Kidney tubule cell (primary cell): Measurements from ENCODE around the gene TMEM119.
A peak's percentile ranks its signal among the peaks of the same experiment; 100 is the strongest.
"Not testable (repeated sequence)": the region's sequence is repeated elsewhere in the genome, so short reads cannot be mapped to it uniquely, and the experiment has no call there.

Source experiments
- DNase-seq: peaks from one replicate; pipeline ENCODE4 v3.0.0-alpha.2; 2018; ENCODE audit warnings: low spot score

Gene TMEM119

GRCh38 chr12:108634341-108634751, 36.5 kb upstream of the TMEM119 start:
- DNase-seq: no peak

GRCh38 chr12:108633534-108634248, 35.8 kb upstream of the TMEM119 start, which contains the start of gene SELPLG:
SELPLG (minus strand) TSS chr12:108633894; CDS start chr12:108624307, 9,587 bp downstream.
- DNase-seq: no peak

- no peak for DNase-seq
These were observed 35.2 kb upstream of the TMEM119 start for GRCh38 chr12:108633081-108633533.

- DNase-seq: not testable (repeated sequence)
These were observed 33.4 kb upstream of the TMEM119 start for GRCh38 chr12:108631261-108631660.

- DNase-seq: no peak
These were observed 32.8 kb upstream of the TMEM119 start for GRCh38 chr12:108630481-108631207.

- DNase-seq: peak; percentile 87
These were observed 32.1 kb upstream of the TMEM119 start for GRCh38 chr12:108629824-108630476.

GRCh38 chr12:108629151-108629550, 31.3 kb upstream of the TMEM119 start:
- no peak for DNase-seq

GRCh38 chr12:108627134-108627920, 29.4 kb upstream of the TMEM119 start:
- no peak for DNase-seq

GRCh38 chr12:108625228-108625627, 27.3 kb upstream of the TMEM119 start:
- no peak for DNase-seq

GRCh38 chr12:108623577-108623976, 25.7 kb upstream of the TMEM119 start:
- no peak for DNase-seq

GRCh38 chr12:108622921-108623514, 25.1 kb upstream of the TMEM119 start:
- no peak for DNase-seq

- peak; percentile 80 for DNase-seq
These were observed 24.5 kb upstream of the TMEM119 start for GRCh38 chr12:108622421-108622820.

GRCh38 chr12:108621161-108621560, 23.3 kb upstream of the TMEM119 start:
- DNase-seq: no peak

- no peak for DNase-seq
These were observed 22.5 kb upstream of the TMEM119 start for GRCh38 chr12:108620236-108620879.

- DNase-seq: no peak
These were observed 21.7 kb upstream of the TMEM119 start for GRCh38 chr12:108619369-108620160.

- not testable (repeated sequence) for DNase-seq
These were observed 21.0 kb upstream of the TMEM119 start for GRCh38 chr12:108618953-108619274.

- DNase-seq: peak; percentile 85
These were observed 20.4 kb upstream of the TMEM119 start for GRCh38 chr12:108618079-108618952.

- peak; percentile 15 for DNase-seq
These were observed 19.3 kb upstream of the TMEM119 start for GRCh38 chr12:108616941-108617858.
